ENCODE results near the gene CD2BP2.
"Not testable (repeated sequence)": the region's sequence is repeated elsewhere in the genome, so short reads cannot be mapped to it uniquely, and the experiment has no call there.

- not testable (repeated sequence) for TF ChIP-seq OSR1 (CRISPR knock-in tag; IDR thresholded peaks at IDR 0.05); TSHZ2 (CRISPR knock-in tag; IDR thresholded peaks at IDR 0.05); PATZ1 (CRISPR knock-in tag; IDR thresholded peaks at IDR 0.05; ENCODE audit: borderline replicate concordance); ZFP3 (CRISPR knock-in tag; IDR thresholded peaks at IDR 0.05); PPARA (CRISPR knock-in tag; IDR thresholded peaks at IDR 0.05; ENCODE audit: borderline replicate concordance); ESRRG (CRISPR knock-in tag; IDR thresholded peaks at IDR 0.05); ZC3H10 (CRISPR knock-in tag; IDR thresholded peaks at IDR 0.05); TOX (CRISPR knock-in tag; IDR thresholded peaks at IDR 0.05; ENCODE audit: borderline replicate concordance); TCF4 (CRISPR knock-in tag; IDR thresholded peaks at IDR 0.05; ENCODE audit: borderline replicate concordance)
Measured at GRCh38 chr16:30341971-30342370, 13.1 kb downstream of the CD2BP2 start.
